Stimulated activated CD8-positive, alpha-beta memory T cell treated with anti-CD3 and anti-CD28 coated beads, Interleukin-15, amount 100 ng/mL, for 24 hours (primary cell): Measurements from ENCODE around the gene PAQR7.

Source experiments
- DNase-seq: peaks from one replicate; pipeline ENCODE4 v3.0.0-alpha.2; 2020; ENCODE audit warnings: low read depth

PAQR7 gene

DNA sequence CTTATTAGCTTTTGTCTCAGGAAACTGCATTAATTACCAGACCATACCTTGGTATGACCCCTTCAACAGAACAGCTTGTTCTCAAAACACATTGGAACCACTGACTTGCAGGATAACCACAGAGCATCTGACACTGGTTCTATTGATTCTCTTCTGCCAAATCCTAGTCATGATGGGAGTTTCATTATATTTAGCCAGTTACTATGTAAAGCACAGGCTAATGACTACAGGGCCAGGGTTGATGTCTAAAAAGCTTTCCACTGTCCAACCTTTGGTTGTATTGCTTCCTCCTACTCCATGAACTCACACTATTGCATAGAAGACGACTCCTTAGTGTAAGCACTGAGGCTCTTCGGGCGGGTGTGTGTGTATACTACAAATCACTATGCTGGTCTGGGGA, 27.0 kb upstream of the PAQR7 start:
- DNase-seq = no peak

DNA sequence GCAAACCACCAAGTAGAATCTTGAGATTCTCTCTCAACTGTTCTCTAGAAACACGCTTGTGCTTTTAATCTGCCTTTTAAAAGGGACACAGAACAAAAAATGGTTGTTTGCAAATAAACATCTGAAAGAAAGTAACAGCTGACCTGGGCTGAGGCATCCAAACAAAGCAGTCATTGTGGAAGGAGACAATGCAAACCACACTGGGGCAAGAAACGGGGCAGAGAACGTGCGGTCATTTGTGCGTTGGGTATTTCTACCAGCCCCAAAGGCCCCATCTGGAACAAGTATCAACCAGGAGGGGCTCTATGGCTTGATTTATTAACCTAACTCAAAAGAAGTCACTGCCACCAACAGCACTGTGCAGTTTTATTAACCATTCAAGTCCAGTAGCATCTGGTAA, 24.7 kb upstream of the PAQR7 start:
- DNase-seq = no peak

DNA sequence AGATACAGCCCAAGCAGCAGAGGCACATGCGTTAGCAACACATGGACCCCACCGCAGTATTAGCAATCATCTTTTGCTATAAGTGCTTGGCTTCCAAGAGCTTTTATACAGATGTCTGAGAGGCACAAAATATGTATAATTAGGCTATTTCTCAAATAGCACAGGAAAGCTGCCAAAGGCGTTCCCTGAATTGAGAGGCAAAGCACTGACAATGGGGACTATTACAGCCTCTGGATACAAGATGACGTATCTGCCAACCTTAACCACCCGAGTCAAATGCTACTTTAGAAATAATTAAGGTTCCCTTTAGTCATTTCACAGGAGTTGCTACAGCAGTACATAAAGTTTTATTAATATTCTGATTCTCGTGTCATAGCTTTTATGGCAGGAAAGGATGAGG, 24.3 kb upstream of the PAQR7 start:
- no peak for DNase-seq

DNA sequence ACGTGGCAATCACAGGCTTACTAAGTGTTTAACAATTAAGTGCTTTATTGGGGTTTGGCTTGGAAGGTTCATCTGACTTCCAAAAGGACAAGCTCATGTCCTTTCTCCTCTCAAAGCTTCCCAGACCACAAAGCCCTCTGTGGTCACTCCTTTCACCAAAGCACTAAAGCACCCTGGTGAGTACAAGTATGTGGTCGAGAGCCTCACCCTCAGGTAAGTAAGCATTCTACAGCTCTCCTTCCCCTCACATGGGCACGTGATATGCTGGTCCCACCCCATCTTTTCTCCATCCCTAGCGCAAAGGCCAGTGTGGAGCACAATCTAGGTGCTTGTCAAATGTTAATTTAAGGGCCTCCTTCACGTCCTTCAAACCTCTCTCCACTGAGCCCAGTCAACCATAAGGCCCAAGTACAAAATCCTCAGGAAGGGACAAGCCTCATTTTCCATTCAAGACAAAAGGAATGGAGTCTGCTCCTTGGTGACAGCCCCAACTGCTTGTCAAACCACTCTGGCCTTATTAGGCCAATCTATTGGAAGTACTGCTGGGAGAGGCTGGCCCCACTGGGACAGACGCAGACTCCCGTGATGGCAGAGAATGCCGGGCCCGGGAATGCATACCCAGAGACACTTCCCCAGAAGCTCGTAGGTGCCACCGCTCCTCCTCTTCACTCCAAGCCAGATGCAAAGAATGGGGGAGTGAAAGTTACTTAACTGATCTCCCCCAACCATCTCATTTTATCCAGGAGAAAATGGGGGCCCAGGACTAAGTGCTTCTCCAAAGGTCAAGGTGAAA, 22.9 kb upstream of the PAQR7 start:
- no peak for DNase-seq

DNA sequence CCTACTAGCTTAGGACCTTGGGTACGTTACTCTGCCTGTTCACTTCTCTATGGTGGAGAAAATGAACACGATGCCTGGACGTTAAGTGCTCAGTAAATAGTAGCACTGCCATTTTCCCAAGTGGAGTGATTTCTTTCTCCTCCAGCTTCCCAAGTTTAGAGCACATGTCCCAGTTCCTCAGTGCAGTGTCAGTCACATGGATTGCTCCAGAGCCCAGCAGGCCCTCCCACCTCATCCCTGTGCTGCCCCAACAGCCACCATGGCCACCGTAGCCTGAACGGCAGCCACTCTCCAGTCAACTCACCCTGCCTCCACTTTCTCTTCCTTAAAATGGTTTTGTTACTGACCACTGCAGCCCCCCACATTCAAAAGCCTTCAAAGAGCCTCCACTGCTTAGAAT, 22.2 kb upstream of the PAQR7 start:
- DNase-seq = no peak

DNA sequence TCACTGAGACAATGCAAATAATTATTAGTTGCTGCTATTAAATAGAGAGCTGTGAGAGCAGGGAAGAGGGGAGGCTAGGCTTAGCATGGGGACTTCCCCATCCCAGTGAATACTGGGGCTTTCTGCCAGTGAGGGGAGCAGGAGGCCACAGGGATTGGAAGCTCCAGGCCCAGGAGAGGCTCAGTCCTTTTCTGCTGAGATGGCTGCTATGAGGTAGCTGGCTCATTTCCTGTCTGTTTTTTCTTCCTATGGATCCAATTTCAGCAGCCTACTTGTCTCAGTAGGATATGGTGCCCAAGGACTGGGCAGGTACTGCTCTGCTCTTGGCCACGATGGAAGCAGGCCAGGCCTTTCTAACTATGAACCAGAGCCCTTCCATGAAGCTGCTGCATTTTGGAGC, 20.8 kb upstream of the PAQR7 start:
- DNase-seq = no peak

DNA sequence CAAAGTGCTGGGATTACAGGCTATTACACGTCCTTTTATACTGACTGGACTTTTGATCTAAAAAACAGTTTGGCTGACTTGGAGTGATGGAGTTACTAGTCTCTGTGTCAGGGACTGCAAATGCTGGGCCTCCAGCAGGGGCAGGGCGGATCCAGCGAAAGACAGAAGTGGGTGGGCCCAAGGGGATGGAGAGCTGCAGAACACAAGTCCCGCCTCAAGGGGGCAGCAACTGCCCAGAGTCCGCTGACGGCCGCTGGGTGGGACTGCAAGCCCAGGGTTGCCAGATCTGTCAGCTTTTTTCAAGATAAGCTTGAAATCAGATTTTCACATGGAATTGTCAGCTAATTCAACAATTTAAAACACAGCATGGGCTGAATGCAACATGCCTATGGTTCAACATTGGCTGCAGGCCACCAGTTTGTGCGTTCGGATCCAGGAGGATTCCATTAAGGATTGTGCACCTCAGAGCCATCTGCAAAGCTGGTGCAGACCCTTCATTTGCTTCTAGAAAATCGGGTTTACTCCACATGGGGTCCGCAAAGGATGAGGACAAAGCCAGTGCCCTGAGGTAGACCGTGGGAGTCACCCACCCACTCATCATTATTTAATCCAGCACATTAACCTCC, 20.0 kb upstream of the PAQR7 start:
- peak; percentile 60 for DNase-seq

DNA sequence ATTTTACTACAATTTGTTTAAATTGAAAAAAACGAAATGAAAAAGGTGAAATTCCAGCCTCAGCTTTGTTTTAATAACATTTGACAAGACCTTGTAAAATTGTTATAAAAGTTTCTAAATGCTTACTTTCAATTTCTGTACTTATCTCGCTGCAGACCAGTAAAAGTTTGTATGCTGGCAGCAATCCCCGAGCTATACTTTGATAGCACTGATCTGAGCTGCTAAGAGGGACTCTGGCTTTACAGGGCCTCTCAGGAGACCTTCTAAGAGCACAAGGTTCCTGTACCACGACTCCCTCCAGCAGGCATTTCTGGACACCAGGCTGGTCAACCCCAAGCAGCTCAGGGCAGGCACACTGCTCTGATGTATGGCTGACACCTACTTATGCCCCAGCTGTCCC, 17.6 kb upstream of the PAQR7 start:
- no peak for DNase-seq

DNA sequence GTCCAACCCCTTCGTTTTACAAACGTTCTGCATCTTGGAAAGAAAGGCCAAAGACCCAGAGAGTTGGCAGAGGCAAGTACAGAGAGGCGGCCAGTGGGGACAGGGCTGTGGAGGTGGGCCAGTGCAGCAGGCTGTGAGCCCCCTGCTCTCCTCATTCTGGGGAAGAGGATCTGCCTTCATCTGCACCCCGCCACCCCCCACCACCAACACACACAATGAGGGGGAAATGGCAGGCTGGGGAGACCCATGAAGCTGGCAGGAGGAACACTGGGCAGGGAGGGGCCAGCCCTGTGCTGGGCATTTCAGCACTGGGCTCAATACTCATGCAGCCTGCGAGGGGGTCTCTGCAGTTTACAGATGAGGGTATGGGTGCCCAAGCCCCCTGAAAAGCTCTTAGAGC, 16.1 kb upstream of the PAQR7 start:
- DNase-seq = no peak

DNA sequence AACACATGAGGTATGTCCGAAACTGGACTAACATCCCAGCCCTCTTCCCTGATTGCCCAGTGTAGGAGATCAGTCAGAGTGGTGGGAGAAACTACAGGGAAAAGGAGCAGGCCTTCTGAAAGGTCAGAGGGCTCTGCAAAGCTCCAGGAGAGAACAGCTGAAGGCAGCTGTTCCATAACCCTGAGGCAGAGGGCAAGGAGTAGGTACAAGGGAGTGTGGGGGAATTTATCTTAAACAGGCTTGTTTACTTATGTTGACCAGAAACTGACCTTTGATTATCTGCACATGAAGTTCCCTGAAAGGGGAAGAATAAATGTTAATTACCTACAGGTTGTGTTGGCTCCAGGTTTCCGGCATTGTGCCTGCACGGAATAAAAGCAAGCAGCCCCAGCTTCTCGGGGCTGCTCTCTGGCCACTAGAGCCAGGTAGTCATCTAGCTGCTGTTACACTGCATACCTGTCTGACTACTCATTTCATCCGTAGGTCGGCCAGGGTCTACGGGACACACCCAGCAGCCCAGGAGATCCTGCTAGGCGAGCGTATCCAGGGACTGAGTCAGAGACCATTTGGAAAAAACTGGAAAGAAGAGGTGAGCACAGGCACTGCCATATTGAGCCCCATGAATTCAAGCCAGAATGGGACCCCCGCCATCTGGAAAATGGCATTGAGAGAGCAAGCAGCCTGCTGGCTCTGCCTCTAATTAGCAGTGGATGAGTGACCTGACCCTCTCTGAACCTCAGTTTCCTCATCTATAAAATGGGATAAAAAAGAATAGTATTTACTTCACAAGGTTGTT, 14.9 kb upstream of the PAQR7 start:
- no peak for DNase-seq

DNA sequence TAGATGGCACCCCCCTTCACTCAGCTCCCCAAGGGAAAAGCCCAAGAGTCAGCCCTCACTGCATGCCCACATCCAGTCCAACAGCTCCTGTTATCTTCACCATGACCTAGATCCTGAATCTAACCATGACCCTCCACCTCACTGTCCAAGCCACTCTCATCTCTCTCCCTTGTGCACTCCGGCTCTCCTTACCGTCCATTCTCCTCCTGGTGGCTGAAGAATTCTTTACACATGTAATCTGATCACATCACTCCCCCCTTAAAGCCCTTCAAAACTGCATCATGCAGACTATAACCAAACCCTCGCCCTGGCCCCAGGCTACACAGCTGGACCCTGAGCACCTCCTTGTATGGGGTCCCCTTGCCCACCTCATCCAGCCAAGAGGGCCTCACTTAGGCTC, 14.0 kb upstream of the PAQR7 start:
- DNase-seq = no peak

DNA sequence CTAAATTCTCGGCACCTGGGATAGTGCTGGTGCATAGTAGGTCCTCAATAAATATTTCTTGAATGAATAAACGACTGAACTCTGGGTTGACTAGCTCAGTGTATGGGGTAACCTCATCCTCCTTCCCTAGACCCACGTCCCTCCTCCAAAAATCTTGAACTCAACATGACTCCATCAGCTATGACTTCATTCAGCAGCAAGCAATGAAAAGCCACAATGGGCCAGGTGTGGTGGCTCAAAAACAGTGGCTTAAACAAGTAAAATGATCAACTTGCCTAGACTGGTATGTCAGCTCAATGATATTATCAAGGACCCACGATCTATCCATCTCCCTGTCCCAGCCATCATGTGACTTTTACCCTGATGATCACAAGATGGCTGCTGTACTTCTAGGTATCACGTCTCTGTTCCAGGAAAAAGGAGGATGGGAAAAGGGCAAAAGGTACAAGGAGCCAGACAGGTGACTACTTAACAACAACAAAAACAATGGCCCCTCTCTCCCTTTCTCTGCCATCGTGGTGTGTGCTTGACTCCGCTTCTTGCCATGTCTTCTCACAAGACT, 13.0 kb upstream of the PAQR7 start:
- no peak for DNase-seq

DNA sequence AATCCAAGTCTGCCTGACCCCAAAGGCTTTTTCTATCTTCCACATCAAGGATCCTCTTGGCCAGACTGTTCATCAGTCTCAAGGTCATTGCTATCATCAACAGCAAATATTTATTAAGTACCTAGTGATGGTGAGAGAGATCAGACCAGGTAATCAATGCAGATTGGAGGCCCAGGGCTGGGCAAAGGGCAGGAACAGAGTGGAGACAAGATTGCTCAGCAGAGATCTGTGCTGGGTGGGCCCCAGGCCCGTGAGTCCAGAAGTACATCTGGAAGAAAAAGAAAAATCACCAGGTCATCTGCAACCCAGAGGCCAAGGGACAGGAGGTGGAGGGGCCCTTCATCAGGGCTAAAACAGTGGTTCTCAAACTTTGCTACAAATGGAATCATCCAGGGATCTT, 10.1 kb upstream of the PAQR7 start:
- no peak for DNase-seq

DNA sequence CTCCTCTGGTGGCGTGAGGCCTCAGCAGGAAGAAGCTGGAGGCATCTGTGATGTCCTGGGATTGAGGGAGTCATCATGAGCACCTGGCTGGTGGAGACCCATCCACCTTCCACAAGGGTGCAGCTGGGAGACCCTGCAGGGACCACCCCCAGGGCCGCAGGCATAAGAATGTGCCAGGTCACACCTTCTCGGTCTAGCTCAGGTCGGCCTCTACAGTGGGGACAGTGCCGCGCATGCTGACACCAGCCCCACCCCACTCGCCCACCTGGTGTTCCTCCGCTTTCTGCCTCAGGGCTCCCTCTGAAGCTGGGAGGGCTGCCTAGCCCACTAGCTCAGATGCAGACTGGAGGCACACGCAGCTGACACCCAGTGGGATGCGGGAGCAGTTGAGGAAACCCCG, 5.8 kb upstream of the PAQR7 start:
- no peak for DNase-seq

DNA sequence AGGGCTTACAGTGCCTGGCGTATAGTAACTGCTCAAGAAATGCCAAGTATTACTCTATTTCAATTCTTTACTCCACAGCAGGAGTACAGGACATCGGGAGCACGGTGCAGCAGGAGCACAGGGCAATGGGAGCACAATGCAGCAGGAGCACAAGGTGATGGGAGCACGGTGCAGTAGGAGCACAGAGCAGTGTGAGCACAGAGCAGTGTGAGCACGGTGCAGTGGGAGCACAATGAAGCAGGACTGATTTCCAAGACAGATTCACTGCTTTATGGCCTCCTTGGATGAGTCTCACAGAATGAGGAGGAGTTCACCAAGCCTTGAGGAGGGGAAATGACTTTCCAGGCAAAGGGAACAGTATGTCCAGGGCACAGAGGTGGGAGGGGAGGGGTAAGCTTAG, 5.0 kb upstream of the PAQR7 start:
- no peak for DNase-seq

DNA sequence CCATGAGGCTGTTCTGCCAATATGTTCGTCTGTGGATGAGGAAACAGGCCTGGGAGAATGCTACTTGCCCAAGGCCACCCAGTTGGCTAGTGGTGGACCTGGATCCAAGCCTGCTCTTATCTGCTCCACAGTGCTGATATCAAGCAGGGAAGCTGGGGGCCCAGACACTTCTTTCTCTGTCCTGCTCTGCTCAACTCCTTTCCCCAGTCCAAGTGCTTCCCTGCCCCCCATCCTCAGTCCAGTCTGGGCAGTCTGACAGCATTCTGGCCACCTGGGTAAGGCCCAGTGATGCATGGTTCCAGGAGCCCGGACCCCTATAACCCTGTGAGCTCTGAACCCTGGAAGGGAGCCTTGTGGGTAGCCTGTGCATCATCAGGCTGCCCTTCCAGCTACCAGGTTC, 4.2 kb upstream of the PAQR7 start:
- no peak for DNase-seq

DNA sequence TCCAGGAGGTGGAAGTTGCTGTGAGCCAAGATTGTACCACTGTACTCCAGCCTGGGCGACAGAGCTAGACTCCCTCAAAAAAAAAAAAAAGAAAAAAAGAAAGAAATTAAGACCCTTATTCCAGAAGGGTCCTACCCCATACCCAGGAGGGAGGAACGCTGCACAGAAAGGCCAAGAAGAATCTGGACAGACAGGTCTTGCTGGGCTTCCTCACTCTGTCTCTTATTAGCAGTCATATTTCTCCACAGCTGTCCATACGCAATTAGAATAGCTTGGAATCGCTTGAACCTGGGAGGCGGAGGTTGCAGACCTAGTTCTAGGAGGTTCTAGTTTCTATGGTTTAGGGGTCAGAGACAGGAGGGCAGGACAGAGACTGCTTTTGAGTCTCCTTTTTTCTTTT, 3.2 kb upstream of the PAQR7 start:
- DNase-seq = no peak

DNA sequence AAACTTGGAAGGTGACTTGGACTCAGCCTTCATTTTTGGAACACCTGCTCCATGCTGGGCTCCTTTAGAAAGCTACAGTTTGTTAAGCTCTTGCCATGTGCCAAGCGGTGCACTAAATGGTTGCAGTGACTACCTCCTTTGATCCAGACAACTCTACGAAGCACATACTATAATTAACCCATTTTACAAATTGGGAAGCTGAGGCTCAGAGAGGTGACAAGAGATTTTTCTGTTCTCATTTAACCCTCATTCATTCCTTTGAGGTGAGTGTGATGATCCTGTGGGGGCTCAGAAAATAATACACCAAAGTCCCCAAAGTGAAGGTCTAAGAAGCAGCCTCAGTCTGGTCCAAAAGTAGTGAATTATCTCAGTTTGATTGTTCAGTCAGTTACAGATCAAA, 1.6 kb upstream of the PAQR7 start:
- no peak for DNase-seq

DNA sequence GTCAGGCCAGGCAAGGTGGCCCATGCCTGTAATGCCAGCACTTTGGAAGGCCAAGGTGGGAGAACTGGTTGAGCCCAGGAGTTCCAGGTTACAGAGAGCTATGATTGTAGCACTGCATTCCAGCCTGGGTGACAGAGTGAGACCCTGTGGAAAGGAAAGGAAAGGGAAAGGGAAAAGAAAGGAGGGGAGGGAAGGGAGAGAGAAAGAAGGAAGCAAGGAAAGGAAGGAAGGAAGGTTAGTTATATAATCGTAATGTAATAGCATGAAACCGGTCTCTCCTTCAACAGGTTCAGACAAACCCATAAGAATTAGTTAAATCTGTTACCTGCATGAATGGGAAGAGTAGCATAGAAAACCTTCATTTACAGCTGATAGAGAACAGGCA, 1.2 kb upstream of the PAQR7 start:
- DNase-seq = no peak

DNA sequence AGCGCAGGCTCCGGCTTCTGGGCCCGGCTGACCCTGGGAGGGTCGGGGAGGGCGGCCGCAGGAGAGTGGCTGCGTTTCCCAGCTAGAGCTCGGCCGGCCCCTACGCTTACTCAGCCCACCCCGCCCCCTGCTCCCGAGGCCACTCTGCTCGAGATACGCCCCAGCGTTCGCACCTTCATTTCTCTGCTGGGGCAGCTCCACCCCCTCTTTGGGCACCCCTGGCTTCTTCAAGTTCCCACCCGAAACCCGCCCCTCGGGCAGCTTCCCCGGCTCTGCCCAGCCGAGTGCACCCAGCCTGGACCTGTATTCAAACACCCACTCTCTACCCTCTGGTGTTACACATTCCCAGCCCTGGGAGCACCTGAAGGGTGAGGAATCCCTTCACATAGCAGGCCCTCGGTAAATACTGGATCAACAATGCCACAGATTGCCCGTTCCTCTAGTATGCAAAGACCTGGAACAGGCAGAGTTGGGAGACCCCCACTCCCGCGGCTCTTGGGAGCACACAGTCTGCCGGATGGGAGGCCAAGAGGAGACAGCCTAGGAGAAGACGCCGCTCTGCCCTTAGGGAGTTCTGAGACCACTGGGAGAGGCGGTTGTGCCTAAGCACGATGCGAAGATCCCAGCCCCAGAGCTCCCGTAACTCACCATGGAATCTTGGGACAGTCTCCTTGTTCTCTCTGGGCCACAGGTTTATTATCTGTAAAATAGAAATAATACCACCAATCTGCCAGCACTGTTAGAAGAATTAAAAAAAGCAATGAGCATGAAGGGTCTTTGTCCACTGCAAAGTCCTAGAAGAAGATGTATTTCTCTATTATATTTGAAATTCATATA, 566 bp upstream of the PAQR7 start:
- no peak for DNase-seq

DNA sequence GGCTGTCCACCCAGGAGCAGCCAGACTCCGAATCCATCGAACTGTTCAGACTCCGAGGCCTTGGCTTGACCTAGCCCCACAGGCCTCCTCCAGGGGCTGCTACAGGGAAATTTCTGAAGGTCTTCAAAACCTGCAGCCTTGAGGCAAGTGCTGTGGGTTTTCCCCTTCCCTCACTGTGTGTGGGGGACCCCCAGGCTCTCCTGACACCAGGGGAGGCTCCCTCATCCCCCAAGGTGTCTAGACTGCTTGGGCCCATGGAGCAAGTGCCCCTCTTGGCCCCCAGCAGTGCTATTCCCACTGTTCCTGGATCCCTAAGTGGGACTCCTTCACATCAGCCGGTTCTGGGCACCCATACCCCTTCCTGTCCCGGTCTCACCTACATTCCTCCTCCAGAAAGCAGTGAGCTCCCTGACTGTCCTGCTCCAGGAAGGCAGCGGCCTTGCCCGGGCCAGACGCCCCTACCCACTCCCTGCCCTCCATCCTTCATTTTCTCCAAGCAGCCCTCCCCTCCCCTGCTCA, 814 bp downstream of the PAQR7 start:
- no peak for DNase-seq

DNA sequence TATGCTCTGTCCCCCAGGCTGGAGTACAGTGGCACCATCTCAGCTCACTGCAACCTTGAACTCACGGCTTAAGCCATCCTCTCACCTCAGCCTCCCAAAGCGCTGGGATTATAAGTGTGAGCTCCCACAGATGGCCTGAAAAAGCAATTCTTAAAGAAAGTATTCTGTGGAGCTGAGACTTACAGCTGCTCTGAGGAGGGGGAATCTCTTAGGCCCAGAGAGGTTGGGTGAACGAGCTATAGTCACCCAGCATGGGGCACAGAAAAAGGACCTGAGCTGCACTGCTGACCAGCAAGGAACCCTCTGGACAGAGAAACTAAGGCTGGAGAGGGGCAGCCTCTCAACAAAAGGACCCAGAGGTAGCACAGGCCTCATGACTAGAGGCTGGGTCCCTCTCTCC, 1.3 kb downstream of the PAQR7 start:
- DNase-seq = no peak
